ENCODE data around the gene KDM5B.
A peak's percentile ranks its signal among the peaks of the same experiment; 100 is the strongest.
"Not testable (repeated sequence)": the region's sequence is repeated elsewhere in the genome, so short reads cannot be mapped to it uniquely, and the experiment has no call there.

The KDM5B gene

DNA sequence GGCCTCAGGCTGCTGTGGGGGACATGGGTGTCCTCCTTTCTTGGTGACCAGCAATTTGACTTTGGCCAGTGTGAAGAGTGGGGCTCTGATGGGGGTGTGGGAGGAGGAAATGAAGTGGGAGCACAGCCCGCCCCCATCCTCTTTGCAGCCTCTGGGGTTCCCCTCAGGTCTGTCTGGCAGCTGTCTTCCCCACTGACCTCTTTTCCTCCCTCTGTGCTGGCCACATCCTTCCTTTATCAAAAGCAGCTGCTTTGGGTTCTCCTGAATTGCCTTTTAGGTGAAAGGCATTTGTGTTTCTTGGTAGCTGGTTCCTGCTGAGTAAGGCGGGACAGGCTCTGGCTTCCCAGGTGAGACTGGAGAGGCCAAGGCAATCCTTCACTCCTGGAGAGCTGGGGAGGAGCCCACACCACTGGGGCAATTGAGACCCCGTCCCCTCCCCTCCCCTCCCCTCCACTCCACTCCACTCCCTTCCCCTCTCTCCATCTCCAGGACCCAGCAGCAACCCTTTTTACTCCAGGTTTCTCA, 27.4 kb upstream of the KDM5B start:
- in situ Hi-C loops (cut with MboI; ENCODE audit: low pct_unique_long_range_greater_than_20kb, low sequenced_read_pairs, unreplicated experiment), result no loop called here
- DNase-seq (ENCODE audit: low spot score), result peak; percentile 51
- TF ChIP-seq, protein P1, sequence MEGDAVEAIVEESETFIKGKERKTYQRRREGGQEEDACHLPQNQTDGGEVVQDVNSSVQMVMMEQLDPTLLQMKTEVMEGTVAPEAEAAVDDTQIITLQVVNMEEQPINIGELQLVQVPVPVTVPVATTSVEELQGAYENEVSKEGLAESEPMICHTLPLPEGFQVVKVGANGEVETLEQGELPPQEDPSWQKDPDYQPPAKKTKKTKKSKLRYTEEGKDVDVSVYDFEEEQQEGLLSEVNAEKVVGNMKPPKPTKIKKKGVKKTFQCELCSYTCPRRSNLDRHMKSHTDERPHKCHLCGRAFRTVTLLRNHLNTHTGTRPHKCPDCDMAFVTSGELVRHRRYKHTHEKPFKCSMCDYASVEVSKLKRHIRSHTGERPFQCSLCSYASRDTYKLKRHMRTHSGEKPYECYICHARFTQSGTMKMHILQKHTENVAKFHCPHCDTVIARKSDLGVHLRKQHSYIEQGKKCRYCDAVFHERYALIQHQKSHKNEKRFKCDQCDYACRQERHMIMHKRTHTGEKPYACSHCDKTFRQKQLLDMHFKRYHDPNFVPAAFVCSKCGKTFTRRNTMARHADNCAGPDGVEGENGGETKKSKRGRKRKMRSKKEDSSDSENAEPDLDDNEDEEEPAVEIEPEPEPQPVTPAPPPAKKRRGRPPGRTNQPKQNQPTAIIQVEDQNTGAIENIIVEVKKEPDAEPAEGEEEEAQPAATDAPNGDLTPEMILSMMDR (IDR thresholded peaks at IDR 0.05; ENCODE audit: extremely low read depth, insufficient read depth, missing control alignments), result no peak

DNA sequence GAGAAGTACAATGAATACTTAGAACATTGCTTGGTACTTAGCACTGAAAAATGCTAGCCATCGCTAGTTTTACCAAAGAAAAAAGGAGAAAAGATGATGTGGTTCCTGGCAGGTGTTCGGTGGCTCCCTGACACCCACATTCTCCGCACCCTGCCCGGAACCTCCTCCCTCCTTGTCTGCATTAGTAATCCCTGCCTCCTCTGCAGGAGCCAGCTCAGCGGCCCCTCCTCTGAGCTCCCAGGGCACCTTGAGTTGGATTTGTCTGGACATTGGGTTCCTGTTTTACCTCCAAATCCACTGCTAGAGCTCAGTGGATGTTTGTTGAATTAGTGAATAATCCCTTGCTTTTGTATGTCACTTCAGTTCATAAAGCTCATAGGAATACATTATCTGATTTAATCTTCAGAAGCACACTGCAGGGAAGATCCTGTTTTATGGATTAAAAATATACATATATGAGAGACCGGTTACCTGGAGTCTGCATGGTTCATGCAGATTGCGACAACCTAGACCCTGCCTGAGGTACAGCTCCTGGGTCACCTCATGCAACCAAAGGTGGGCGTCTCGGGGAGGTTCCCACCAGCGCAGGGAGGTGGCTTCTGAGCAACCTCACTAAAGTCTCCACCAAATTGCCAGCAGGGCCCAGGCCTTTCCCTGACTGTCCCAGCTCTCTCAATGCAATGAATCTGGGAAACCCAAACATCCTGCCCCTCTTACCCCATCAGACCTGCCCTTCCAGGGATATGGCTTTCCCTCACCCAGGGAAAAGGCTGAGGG, 26.7 kb upstream of the KDM5B start:
- in situ Hi-C loops (cut with MboI; ENCODE audit: low pct_unique_long_range_greater_than_20kb, low sequenced_read_pairs, unreplicated experiment), result no loop called here
- no peak for DNase-seq (ENCODE audit: low spot score)
- TF ChIP-seq, protein P1 (IDR thresholded peaks at IDR 0.05; ENCODE audit: extremely low read depth, insufficient read depth, missing control alignments), result no peak

DNA sequence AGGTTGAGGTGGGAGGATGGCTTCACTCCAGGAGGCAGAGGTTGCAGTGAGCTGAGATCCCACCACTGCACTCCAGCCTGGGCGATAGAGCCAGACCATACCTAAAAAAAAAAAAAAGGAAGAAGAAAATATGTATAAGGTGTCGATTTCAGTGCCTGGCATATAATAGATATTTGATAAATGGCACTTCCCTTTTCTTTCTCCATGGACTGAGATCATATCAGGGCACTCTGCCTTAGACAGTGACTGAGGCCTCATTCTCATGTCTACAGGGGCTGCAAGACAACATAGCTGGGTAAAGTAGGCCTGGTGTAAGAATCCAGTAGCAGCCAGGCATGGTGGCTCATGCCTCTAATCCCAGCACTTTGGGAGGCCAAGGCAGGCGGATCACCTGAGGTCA, 23.7 kb upstream of the KDM5B start:
- DNase-seq (ENCODE audit: low spot score), result no peak
- in situ Hi-C loops (cut with MboI; ENCODE audit: low pct_unique_long_range_greater_than_20kb, low sequenced_read_pairs, unreplicated experiment), result no loop called here
- TF ChIP-seq, protein P1 (IDR thresholded peaks at IDR 0.05; ENCODE audit: extremely low read depth, insufficient read depth, missing control alignments), result no peak

DNA sequence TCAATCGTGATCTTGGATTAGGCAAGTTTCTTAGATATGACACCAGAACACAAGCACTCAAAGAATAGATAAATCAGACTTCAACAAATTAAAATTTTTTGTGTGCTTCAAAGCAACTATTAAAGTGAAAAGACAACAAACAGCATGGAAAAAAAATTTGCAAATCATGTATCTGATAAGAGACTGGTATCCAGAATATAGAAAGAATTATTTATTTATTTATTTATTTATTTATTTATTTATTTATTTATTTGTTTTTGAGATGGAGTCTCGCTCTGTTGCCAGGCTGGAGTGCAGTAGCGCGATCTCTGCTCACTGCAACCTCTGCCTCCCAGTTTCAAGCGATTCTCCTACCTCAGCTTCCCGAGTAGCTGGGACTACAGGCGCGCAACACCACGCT, 21.0 kb upstream of the KDM5B start:
- in situ Hi-C loops (cut with MboI; ENCODE audit: low pct_unique_long_range_greater_than_20kb, low sequenced_read_pairs, unreplicated experiment); DNase-seq (ENCODE audit: low spot score): not testable (repeated sequence)

DNA sequence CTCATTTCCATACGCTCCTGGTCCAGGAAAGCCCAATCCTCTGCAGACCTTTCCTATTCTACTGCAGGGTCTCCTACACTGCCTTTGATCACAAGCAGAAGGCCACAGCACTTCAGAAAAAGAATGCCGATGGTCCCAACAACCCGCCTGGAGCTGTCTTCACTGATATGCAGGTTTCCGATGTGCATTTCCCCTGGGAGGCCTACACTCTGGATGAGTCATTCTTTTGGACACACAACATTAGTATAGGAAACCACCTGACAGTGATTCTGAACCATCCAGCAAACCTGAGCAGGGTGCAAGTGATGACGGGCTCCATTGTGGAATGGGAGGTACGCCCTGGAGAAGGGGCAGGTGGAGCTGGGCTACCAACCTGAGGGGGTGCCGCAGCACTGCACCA, 17.5 kb upstream of the KDM5B start:
- TF ChIP-seq, protein P1 (IDR thresholded peaks at IDR 0.05; ENCODE audit: extremely low read depth, insufficient read depth, missing control alignments), result no peak
- no peak for DNase-seq (ENCODE audit: low spot score)
- in situ Hi-C loops (cut with MboI; ENCODE audit: low pct_unique_long_range_greater_than_20kb, low sequenced_read_pairs, unreplicated experiment), result no loop called here

DNA sequence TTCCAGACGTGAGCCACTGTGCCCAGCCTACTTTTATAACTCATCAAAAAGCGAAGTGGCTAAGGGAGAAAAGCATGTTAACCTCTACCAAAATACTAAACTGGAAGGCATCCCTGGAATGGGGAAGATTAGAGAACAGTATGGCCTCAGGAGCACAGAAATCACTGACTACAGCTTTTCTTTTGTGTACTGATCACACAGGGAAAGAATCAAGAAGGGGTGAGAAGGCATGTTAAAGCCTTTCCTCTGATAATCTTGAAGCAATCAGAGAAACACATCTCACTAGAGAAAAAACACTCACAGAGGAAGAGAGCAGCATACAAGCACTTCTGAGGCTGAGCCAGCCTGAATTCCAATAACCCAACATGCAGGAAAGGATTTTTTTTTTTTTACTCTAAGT, 13.2 kb upstream of the KDM5B start:
- no peak for DNase-seq (ENCODE audit: low spot score)
- in situ Hi-C loops (cut with MboI; ENCODE audit: low pct_unique_long_range_greater_than_20kb, low sequenced_read_pairs, unreplicated experiment), result no loop called here
- TF ChIP-seq, protein P1 (IDR thresholded peaks at IDR 0.05; ENCODE audit: extremely low read depth, insufficient read depth, missing control alignments), result no peak

DNA sequence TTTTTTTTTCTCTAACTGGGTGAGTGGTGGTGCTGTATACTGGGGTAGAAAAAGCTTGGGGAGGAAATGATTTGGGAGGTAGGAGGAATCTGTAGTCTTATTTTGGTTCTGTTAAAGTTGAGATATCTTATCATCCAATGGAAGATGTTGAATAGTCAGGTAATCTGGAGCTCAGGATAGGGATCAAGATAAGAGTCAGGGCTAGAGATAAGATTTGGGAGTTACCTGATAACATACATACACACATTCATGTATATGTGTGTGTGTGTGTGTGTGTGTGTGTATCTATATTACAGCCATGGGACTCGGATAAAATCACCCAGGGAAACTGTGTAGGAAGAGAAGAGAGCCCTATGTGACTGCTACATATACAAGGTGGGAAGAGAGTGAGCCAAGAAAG, 10.6 kb upstream of the KDM5B start:
- in situ Hi-C loops (cut with MboI; ENCODE audit: low pct_unique_long_range_greater_than_20kb, low sequenced_read_pairs, unreplicated experiment), result no loop called here
- TF ChIP-seq, protein P1 (IDR thresholded peaks at IDR 0.05; ENCODE audit: extremely low read depth, insufficient read depth, missing control alignments), result no peak
- DNase-seq (ENCODE audit: low spot score), result no peak

Measured in GM13977 (cell line).